ENCODE data around the gene RBFOX1.

- TF ChIP-seq CEBPB (IDR thresholded peaks at IDR 0.05; ENCODE audit: low read depth) (no peak), CTCF (IDR thresholded peaks at IDR 0.05 in 2 of 3, conservative IDR thresholded peaks at IDR 0.05 in 1 of 3; ENCODE audit: borderline replicate concordance in 1 of 3, insufficient read depth in 1 of 3, low read depth in 2 of 3, low read length in 2 of 3) (no peak)
Observed at GRCh38 chr16:7372095-7372494, 39.5 kb downstream of the RBFOX1 start.
